Measurements from ENCODE around the gene TRA2B.

DNA sequence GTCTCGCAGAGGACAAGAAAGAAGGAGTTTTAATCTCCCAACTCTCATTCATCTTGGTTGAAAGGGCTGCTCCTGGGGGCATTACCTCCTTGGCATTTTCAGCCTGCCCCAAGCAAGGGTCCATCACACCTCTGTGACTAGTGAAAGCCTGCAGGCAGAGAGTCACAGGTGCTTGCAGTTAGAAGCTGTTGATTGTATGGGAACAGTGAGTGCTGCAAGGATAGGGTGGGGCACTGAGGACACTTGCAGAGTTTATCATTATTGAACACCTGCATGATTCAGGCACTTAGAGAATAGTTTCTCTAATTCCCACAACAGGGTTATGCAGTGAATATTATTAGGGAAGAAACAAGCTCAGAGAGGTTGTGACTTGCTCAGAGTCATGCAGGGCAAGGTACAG lies 71.3 kb downstream of the TRA2B start:
- TF ChIP-seq, protein P1, sequence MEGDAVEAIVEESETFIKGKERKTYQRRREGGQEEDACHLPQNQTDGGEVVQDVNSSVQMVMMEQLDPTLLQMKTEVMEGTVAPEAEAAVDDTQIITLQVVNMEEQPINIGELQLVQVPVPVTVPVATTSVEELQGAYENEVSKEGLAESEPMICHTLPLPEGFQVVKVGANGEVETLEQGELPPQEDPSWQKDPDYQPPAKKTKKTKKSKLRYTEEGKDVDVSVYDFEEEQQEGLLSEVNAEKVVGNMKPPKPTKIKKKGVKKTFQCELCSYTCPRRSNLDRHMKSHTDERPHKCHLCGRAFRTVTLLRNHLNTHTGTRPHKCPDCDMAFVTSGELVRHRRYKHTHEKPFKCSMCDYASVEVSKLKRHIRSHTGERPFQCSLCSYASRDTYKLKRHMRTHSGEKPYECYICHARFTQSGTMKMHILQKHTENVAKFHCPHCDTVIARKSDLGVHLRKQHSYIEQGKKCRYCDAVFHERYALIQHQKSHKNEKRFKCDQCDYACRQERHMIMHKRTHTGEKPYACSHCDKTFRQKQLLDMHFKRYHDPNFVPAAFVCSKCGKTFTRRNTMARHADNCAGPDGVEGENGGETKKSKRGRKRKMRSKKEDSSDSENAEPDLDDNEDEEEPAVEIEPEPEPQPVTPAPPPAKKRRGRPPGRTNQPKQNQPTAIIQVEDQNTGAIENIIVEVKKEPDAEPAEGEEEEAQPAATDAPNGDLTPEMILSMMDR (IDR thresholded peaks at IDR 0.05; ENCODE audit: insufficient read depth, low read depth, low read length) = no peak
- no peak for TF ChIP-seq EZH2 (IDR thresholded peaks at IDR 0.05; ENCODE audit: insufficient read depth, low read length)

All from astrocyte (in vitro differentiated cells and primary cell).